NCI-H2196 treated with DMSO at 0.1 percent for 48 hours (cell line): ENCODE measurements around the gene THEMIS2.

Experiments
- DNase-seq: peaks from one replicate; lab custom pipeline; 2025; ENCODE audit not compliant: unreplicated experiment; lab: John Stamatoyannopoulos, UW

Gene THEMIS2

GRCh38 chr1:27885114-27885528 is 12.8 kb downstream of the THEMIS2 start:
- DNase-seq = no peak

- no peak for DNase-seq
These were observed 13.4 kb downstream of the THEMIS2 start for GRCh38 chr1:27885621-27886352.

GRCh38 chr1:27886353-27886679 is 14.0 kb downstream of the THEMIS2 start:
- no peak for DNase-seq

GRCh38 chr1:27886744-27887143 is 14.4 kb downstream of the THEMIS2 start:
- DNase-seq = no peak

GRCh38 chr1:27887215-27888021 is 15.1 kb downstream of the THEMIS2 start:
- DNase-seq = no peak

- no peak for DNase-seq
These were observed 17.2 kb downstream of the THEMIS2 start for GRCh38 chr1:27889506-27889905.

GRCh38 chr1:27891196-27891889 is 19.0 kb downstream of the THEMIS2 start:
- DNase-seq = no peak

GRCh38 chr1:27894521-27894920 is 22.2 kb downstream of the THEMIS2 start:
- no peak for DNase-seq

- no peak for DNase-seq
These were observed 34.4 kb downstream of the THEMIS2 start for GRCh38 chr1:27906759-27907158.

- no peak for DNase-seq
These were observed 40.1 kb downstream of the THEMIS2 start for GRCh38 chr1:27912429-27912828.

GRCh38 chr1:27915082-27915575 is 42.8 kb downstream of the THEMIS2 start:
- DNase-seq = no peak

- no peak for DNase-seq
These were observed 49.9 kb downstream of the THEMIS2 start for GRCh38 chr1:27922272-27922671.

- peak; percentile 14 for DNase-seq
These were observed 56.0 kb downstream of the THEMIS2 start for GRCh38 chr1:27928216-27928954.

GRCh38 chr1:27931184-27931583 is 58.8 kb downstream of the THEMIS2 start:
- DNase-seq = no peak

GRCh38 chr1:27931759-27932158 is 59.4 kb downstream of the THEMIS2 start:
- no peak for DNase-seq

GRCh38 chr1:27934818-27935549 is 62.6 kb downstream of the THEMIS2 start, which contains the start of gene SMPDL3B:
SMPDL3B (plus strand) TSS chr1:27935000; CDS start chr1:27935184, 184 bp downstream.
- no peak for DNase-seq

- no peak for DNase-seq
These were observed 63.4 kb downstream of the THEMIS2 start for GRCh38 chr1:27935721-27936120.
